Measurements from ENCODE around the gene RMND1.
"Not testable (repeated sequence)": the region's sequence is repeated elsewhere in the genome, so short reads cannot be mapped to it uniquely, and the experiment has no call there.

RMND1 gene

GRCh38 chr6:151382631-151383030 lies 69.3 kb downstream of the RMND1 start:
- not testable (repeated sequence) for DNase-seq (ENCODE audit: low spot score)

- no peak for DNase-seq (ENCODE audit: low spot score)
Measured at GRCh38 chr6:151381722-151382121, 70.2 kb downstream of the RMND1 start.

GRCh38 chr6:151380848-151381205 lies 71.1 kb downstream of the RMND1 start:
- DNase-seq (ENCODE audit: low spot score) = no peak

GRCh38 chr6:151379933-151380847 lies 71.7 kb downstream of the RMND1 start:
- no peak for DNase-seq (ENCODE audit: low spot score)

GRCh38 chr6:151377095-151377494 lies 74.8 kb downstream of the RMND1 start:
- DNase-seq (ENCODE audit: low spot score) = no peak

GRCh38 chr6:151376440-151376839 lies 75.5 kb downstream of the RMND1 start:
- no peak for DNase-seq (ENCODE audit: low spot score)

- no peak for DNase-seq (ENCODE audit: low spot score)
Measured at GRCh38 chr6:151375833-151376232, 76.1 kb downstream of the RMND1 start.

- no peak for DNase-seq (ENCODE audit: low spot score)
Measured at GRCh38 chr6:151374036-151374683, 77.8 kb downstream of the RMND1 start.

- no peak for DNase-seq (ENCODE audit: low spot score)
Measured at GRCh38 chr6:151372164-151372563, 79.8 kb downstream of the RMND1 start.

GRCh38 chr6:151370509-151371078 lies 81.3 kb downstream of the RMND1 start:
- no peak for DNase-seq (ENCODE audit: low spot score)

GRCh38 chr6:151365233-151365632 lies 86.7 kb downstream of the RMND1 start:
- DNase-seq (ENCODE audit: low spot score) = no peak

GRCh38 chr6:151359486-151359885 lies 92.4 kb downstream of the RMND1 start:
- DNase-seq (ENCODE audit: low spot score) = no peak

GRCh38 chr6:151358475-151358874 lies 93.5 kb downstream of the RMND1 start:
- no peak for DNase-seq (ENCODE audit: low spot score)

- DNase-seq (ENCODE audit: low spot score) = no peak
Measured at GRCh38 chr6:151357758-151358436, 94.0 kb downstream of the RMND1 start.

- DNase-seq (ENCODE audit: low spot score) = not testable (repeated sequence)
Measured at GRCh38 chr6:151356983-151357382, 94.9 kb downstream of the RMND1 start.
